Midbrain (tissue), 1 donor: Measurements from ENCODE around the gene RYR1.

ENCODE experiments used
- DNase-seq: peaks from one replicate; lab custom pipeline; 2025; lab: John Stamatoyannopoulos, UW

RYR1 gene

DNA sequence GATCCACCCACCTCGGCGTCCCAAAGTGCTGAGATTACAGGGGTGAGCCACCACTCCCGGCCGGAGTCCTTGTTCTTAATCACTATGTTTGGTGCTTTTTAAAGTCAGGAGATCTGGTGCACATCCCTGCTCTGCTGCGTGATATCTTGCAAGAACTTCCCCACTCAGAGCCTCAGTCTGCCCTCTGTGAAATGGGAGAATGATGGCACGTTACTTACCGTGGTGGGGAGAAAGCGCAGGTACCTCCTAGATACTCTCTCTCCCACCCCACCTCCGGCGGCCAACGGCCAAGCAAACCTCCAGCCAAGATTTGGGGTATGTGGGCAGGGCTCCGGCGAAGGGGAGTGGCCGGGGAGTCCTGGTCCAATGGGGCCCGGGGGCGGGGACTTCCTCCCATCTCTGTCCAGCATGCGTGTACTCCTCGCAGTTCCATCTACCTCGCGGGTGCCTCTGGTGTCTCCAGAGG lies at the start of gene RYR1:
RYR1 (plus strand) TSS at position 424 of the 466 bp plus-strand sequence. CDS start 139 bp downstream, outside the sequence.
- peak; percentile 36 for DNase-seq

DNA sequence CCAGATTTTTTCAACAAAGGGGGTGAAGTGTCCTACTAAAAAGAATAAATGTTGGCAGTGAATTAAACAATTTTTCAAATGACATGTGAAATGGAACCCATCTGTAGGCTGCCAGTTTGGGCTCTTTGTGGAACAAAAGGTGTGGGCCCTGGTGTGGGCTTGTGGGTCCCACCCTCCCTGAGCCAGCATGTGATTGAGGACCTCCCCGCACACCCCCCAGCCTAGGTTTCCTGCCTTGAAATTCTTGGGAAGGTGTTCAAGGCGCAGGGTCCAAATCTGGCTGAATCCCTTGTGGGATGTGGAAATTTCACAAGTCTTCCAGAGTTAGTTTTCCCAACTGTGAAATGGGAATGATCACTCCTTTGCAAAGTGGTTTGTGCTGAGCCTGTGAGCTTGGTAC lies 49.7 kb upstream of the RYR1 start:
- no peak for DNase-seq

DNA sequence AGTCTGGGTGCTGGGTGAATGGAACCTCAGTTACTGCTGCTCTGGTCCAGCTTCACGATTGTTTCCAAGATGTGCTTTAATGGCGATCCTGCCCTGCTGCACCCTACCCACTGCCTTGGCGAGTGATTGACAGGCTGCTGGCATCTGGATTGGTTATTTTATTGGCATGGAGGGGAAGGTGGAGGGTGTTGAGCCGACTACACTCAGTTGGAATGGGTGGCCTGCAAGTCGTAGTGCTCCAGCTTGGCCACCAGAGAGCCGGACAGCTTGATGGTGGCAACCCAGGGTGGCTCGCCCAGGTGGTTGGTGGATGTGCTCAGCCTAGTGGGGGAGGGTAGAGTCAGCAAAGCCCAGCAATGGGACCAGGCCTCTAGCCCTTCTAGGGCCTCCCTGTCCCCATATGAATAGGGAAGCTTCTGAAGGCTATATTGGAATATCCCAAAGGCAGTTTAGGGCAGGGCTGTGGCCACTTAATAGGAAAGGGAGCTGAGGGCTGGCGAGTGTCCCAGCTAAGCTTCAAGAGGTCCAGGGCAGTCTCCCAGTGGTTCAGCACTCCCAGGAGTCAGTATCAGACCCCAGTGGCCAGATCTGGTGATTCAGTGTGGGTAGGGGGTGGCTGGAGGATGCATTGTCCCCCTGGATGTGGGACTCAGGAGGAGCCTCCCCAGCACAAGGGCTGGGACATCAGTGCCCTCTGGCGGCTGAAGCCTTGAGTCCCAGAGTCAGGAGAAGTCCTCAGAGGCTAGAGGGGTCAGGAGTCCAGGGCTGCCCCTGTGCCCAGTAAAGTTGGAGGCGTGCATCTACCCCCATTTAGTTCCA lies 49.1 kb upstream of the RYR1 start:
- no peak for DNase-seq

- DNase-seq = no peak
Measured at GRCh38 chr19:38385057-38385803, 48.3 kb upstream of the RYR1 start.

DNA sequence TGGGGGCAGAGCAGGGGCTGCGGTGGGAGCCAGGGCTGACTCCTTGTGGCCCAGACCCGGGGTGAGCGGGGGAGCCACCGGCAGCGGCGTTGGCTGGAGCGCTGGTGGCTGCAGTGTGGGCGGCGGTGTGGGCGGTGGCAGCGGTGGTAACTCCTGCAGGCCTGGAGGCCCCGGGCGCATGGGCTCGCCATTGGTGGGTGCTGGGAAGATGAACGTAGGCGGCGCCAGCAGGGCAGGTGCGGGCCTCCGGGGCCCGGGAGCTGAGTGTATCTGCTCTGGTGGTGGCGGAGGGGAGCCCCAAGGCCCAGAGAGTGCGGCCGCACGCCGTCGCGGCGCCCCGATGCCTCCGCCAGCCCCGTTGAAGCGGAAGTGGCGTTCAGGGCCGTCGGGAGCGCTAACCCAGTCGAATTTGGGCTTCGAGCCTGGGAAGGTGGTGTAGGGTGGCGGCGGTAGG lies 47.7 kb upstream of the RYR1 start:
- DNase-seq = no peak

DNA sequence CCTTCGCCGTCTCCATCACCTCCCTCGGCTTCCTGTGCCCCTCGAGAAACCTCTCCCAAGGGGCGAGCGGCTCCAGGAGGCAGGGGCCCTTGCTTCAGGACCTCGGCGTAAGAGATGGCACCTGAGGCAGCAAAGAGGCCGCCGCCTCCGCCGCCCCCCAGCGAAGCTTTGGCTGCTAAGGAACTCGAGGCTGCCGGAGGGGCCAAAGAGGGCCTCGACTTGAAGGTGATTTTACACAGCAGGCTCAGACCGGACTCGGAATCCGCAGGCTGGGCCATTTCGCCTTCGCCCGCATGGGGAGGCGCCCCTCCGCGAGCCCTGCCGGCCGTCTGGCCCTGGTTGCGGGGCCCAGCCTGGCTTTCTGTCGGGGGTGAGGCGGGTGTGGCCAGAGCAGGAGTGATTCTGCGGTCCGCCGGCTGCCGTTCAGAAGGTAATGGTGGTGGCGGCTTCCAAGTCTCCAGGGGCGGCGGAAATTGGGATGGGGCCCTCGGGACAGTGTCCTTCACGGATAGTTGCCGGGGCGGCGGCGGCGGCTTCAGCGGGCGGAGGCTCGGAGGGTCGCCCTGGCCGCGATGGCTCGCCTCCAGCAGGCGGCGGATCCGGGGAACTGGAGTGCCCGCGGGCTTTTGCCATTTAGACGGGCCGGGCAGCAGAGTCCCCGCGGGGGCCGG lies 47.1 kb upstream of the RYR1 start:
- no peak for DNase-seq

DNA sequence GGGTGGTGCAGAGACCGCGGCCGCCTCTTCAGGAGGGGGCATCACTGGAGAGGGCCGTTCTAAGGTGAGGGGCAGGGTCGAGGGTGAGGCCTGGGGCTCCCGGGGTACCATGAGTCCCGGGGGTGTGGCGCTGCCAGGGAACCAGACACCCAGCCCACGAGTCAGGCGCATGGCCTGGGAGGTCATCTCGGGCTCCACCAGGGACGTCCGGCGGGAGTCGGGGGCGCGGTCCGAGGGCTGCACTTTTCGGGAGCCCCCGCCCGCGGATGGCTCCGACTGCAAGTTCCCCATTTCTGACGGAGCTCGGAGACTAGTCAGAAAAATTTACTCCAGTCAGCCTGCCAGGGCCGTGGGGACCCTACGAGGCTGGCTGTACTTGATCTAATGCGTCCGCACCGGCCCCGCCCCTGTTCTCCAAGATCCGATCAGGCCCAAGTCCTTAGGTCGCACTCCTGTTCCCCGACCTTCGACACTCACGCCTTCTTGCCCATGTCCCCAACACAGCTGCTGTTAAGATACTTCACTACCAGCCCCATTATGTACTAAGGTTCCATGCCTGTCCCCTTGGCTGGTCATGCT lies 46.4 kb upstream of the RYR1 start:
- no peak for DNase-seq

DNA sequence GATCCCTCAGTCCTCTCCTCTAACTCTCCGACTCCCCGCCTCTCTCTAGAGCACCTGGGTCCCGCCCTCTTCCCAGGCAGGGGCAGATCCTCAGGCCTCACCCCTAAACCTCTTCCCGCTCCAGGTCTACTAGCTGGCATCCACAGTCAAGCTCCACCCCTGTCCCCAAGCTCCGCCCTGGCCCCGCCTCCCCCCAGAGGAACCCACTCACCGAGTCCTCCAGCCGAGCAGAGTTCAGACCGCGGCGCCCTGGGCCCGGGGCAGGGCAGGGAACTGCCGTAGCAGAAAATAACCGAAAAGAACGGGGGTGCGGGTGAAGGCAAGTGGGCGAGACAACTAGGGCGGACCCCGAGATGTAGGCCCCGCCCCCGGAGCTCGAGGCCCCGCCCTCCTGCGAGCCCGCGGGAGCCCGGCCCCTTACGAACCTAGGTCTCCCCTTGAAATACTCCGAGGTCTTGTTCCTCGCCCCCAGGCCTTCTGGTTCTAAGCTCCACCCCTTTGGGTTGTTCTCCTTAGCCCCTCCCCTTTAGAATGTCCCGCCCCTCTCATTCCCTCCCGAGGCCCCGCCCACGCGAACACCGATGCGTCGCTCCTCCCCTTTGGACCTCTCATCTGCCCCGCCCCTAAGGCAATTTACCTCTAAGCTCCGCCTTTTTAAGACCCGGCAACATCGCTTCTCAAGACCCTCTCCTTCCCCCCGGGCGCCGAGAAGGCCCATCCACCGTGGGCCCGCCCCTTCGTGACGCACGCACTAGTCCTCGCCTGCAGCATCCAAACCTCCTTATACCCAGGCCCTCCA lies 45.7 kb upstream of the RYR1 start, which contains the start of gene GGN:
GGN (minus strand) TSS at position 485 of the 799 bp plus-strand sequence. CDS start 773 bp downstream, outside the sequence.
- peak; percentile 73 for DNase-seq

DNA sequence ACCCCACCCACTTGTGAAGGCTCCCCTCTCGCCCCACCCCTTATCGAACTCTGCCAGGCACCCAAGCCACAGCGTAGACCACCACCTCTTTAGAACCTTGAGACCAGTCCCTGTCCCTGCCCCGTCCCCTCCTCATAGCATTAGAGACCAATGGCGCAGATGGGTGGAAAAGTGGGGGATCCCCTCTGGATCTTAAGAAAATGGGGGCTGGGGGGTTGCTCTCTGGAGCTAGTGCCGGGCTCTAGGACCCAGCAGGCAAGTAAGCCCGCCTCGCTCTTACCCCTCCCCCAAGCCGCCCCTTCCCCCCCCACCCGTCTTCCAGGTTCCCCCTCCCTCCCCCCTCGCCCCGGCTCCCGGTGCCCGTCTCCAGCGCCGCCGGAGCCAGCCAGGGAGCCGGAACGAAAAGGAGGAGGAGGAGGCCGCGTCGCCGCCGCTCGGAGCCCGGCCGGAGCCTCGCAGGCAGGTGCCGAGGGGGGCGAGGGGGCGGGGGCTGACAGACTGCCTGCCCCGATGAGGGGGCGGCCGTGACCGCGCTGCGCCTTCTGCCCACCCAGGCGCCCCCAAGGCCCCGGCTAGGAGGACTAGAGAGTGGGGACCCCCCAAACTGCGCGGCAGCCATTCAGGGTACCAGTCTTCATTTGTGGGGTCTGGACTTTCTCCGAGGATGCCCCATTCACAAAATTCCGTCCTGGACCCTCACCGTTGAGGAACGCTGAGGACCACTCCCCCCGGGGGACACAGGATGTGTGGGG lies 45.0 kb upstream of the RYR1 start, which contains the start of gene SPRED3:
SPRED3 (plus strand) TSS at position 349 of the 752 bp plus-strand sequence. CDS start 1,606 bp downstream, outside the sequence.
- DNase-seq = no peak

DNA sequence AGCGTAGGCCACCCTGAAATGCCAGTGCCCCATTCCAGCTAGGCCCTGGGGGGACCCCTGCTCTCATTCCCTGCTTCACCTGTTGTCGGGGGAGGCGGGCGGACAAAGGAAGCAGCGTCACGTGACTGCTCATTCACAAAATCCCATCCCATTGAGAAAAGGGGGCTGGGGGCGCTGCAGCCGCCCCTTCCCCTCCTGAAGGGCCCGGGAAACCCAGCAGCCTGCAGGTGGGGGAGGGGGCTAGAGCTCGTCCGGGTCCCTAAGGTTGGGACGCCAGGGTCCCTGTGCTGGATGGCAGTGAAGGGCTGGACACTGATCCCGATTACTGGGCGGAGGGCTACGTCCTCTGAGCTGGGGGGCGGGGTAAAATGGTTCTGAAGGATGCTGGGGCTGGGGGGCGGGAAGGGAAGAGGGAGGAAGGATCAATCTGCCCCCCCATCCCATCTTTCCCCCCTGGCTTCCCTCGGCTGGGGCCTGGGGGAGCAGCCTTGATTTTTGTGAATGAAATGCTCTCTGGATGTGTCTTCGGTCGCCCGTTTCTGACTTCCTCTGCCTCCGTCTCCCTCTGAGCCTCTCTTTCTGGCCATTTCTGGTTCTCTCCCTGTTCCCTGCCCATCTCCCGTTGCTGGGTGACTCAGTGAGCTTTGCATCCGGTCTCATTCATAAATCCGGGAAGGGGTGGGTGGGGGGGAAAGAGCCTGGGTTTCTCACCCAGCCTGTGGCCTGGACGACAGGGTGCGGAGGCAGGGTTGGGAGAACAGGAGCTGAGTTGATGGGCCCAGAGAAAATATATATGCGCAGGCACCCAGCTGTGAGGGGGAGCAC lies 44.2 kb upstream of the RYR1 start:
- DNase-seq = peak; percentile 2

GRCh38 chr19:38389957-38390924 lies 43.2 kb upstream of the RYR1 start:
- DNase-seq = no peak

- DNase-seq = no peak
Measured at GRCh38 chr19:38391911-38392464, 41.5 kb upstream of the RYR1 start.

DNA sequence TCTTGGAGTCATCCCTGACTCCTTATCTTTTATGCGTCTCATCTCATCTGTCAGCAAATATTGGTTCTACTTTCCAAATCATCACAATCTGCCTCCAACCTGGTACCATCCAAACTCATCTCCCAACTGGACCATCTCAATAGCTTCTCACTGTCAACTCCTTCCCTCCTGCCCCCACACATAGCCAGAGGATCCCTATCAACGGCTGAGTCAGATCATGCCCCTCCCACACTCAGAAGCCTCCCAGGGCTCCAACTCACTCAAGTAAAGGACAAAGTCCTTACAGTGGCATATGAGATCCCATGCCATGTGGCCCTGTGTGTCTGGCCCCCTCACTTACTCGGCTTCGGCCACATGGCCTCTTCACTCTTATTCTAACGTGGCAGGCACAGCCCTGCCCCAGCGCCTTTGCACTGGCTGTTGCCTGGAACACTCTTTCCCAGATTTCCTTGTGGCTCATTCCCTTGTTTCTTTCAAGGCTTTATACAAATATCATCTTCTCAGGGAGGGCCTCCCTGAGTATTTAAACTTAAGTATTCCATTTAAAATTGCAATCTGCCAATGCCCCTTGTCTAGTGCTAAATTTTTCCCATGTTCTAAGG lies 40.7 kb upstream of the RYR1 start:
- DNase-seq = no peak

DNA sequence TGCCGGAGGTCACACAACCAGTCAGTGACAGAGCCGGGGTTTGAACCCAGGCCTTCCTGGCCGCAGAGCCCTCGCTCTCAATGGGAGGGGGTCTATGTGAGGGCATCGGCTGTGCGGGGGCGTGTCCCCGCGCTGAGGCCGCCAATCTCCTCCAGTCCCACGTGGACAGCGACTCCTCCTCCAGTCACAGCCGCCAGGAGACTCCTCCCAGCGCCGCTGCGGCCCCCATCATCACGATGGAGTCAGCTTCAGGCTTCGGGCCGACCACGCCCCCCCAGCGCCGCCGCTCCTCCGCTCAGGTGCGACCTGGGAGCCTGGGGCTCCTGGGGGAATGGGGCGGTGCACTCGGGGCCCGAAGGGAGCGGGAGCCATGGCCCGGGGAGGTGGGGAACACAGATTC lies 39.0 kb upstream of the RYR1 start:
- no peak for DNase-seq

- no peak for DNase-seq
Measured at GRCh38 chr19:38395381-38396114, 37.9 kb upstream of the RYR1 start.

- DNase-seq = no peak
Measured at GRCh38 chr19:38399081-38399480, 34.4 kb upstream of the RYR1 start.

DNA sequence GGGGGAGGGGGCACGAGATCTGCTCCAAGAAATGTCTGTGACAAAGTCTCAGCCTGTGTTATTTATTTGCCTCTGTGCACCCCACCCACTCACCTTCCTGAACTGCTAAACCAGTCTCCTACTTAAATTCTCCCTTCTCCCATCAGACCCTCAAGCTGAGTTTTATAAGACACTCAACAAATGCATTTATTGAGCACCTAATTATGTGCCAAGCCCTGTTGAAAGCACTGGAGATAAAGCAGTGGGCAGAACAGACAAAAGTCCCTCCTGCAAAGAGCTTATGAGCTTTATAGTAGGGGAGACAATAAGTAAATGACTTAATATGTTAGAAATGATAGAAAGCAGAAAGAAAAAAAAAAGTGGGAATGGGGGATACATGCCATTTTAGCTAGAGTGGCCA lies 34.0 kb upstream of the RYR1 start:
- DNase-seq = no peak
